Mammary epithelial cell (primary cell): Measurements from ENCODE around the gene OR10G3.

ENCODE experiments used
- CTCF ChIP-seq, 2 donors: IDR thresholded peaks in 1 of 2; conservative IDR thresholded peaks in 1 of 2; 2 replicates each; pipeline ENCODE4 v1.5.1; 2011 to 2012; ENCODE audit warnings: inconsistent platforms in 2 of 2, low read length in 2 of 2, mild to moderate bottlenecking in 2 of 2, control low read depth in 1 of 2, low read depth in 1 of 2; ENCODE audit not compliant: insufficient read depth in 1 of 2; ENCODE audit errors: extremely low read depth in 1 of 2
- EZH2 ChIP-seq: IDR thresholded peaks from 2 replicates; pipeline ENCODE4 v1.6.1; 2012; ENCODE audit warnings: low read length, inconsistent platforms, borderline replicate concordance

GRCh38 chr14:21533294-21533693, 46.6 kb downstream of the OR10G3 start:
- TF ChIP-seq CTCF (conservative IDR thresholded peaks at IDR 0.05 in 1 of 2, IDR thresholded peaks at IDR 0.05 in 1 of 2; ENCODE audit: extremely low read depth in 1 of 2, insufficient read depth in 1 of 2, low read depth in 1 of 2, low read length in 2 of 2) (no peak), EZH2 (no peak)
